ENCODE measurements around the gene SRSF2. TPM values are rescaled to one million over a fixed set of nuclear protein-coding genes. Genes with fewer than 3 reads are reported as not detected.

The SRSF2 gene
- total RNA-seq, 1 donor from 2014 or later = 215 TPM

GRCh38 chr17:76690596-76691280, 46.4 kb downstream of the SRSF2 start:
- H3K27ac Mint-ChIP-seq (ENCODE audit: unreplicated experiment) = no peak overlapping the region
- H3K9me3 Mint-ChIP-seq (ENCODE audit: unreplicated experiment) = no peaks in the 10 kb centered on the region
- no peak overlapping the region for H3K4me3 Mint-ChIP-seq (ENCODE audit: unreplicated experiment)
- DNase-seq (ENCODE audit: low spot score) = no peak
- H3K27me3 Mint-ChIP-seq (ENCODE audit: unreplicated experiment) = peaks cover 6% of the 10 kb centered on the region
- no peak for TF ChIP-seq CTCF (IDR thresholded peaks at IDR 0.05; ENCODE audit: unreplicated experiment)
- peaks cover 4% of the 10 kb centered on the region for H3K4me1 Mint-ChIP-seq (ENCODE audit: unreplicated experiment)
- no peaks in the 10 kb centered on the region for H3K36me3 Mint-ChIP-seq (ENCODE audit: low read depth, unreplicated experiment)

- TF ChIP-seq CTCF (IDR thresholded peaks at IDR 0.05; ENCODE audit: unreplicated experiment) = no peak
- H3K9me3 Mint-ChIP-seq (ENCODE audit: unreplicated experiment) = no peaks in the 10 kb centered on the region
Measured at GRCh38 chr17:76689859-76690258, 47.3 kb downstream of the SRSF2 start.

GRCh38 chr17:76688165-76688622, 48.9 kb downstream of the SRSF2 start:
- Mint-ChIP-seq H3K36me3 (ENCODE audit: low read depth, unreplicated experiment) (no peaks in the 10 kb centered on the region), H3K27me3 (ENCODE audit: unreplicated experiment) (peaks cover 5% of the 10 kb centered on the region), H3K4me3 (ENCODE audit: unreplicated experiment) (no peak overlapping the region), H3K27ac (ENCODE audit: unreplicated experiment) (no peak overlapping the region), H3K9me3 (ENCODE audit: unreplicated experiment) (no peaks in the 10 kb centered on the region), H3K4me1 (ENCODE audit: unreplicated experiment) (peaks cover 4% of the 10 kb centered on the region)
- TF ChIP-seq CTCF (IDR thresholded peaks at IDR 0.05; ENCODE audit: unreplicated experiment) = no peak
- no peak for DNase-seq (ENCODE audit: low spot score)

More at GRCh38 chr17:76689859-76690258, 47.3 kb downstream of the SRSF2 start:
- Mint-ChIP-seq H3K27ac (ENCODE audit: unreplicated experiment) (no peak overlapping the region), H3K4me1 (ENCODE audit: unreplicated experiment) (peaks cover 4% of the 10 kb centered on the region), H3K36me3 (ENCODE audit: low read depth, unreplicated experiment) (no peaks in the 10 kb centered on the region), H3K4me3 (ENCODE audit: unreplicated experiment) (no peak overlapping the region), H3K27me3 (ENCODE audit: unreplicated experiment) (peaks cover 6% of the 10 kb centered on the region)
- DNase-seq (ENCODE audit: low spot score) = no peak

GRCh38 chr17:76687298-76688164, 49.6 kb downstream of the SRSF2 start:
- Mint-ChIP-seq H3K4me3 (ENCODE audit: unreplicated experiment) (no peak overlapping the region), H3K4me1 (ENCODE audit: unreplicated experiment) (peaks cover 4% of the 10 kb centered on the region), H3K27ac (ENCODE audit: unreplicated experiment) (no peak overlapping the region), H3K27me3 (ENCODE audit: unreplicated experiment) (peaks cover 5% of the 10 kb centered on the region), H3K36me3 (ENCODE audit: low read depth, unreplicated experiment) (no peaks in the 10 kb centered on the region), H3K9me3 (ENCODE audit: unreplicated experiment) (no peaks in the 10 kb centered on the region)
- no peak for DNase-seq (ENCODE audit: low spot score)
- TF ChIP-seq CTCF (IDR thresholded peaks at IDR 0.05; ENCODE audit: unreplicated experiment) = no peak

Data from endothelial cell (in vitro differentiated cells).